MM.1S (cell line): Measurements from ENCODE around the gene APLNR.

ENCODE experiments used
- DNase-seq: peaks from one replicate; pipeline ENCODE4 v3.0.0-alpha.2; 2015
- H2AFZ ChIP-seq: fragments of 300-600 bp; sonication (generic); 2 replicates; pipeline ENCODE4 v1.6.0; 2016; ENCODE audit warnings: antibody characterized with exemption, low read length
- H3F3A ChIP-seq: fragments of 300-600 bp; sonication (generic); 2 replicates; pipeline ENCODE4 v1.6.1; 2016; ENCODE audit warnings: mild to moderate bottlenecking, antibody characterized with exemption, low read length, moderate library complexity, mixed read lengths; ENCODE audit not compliant: insufficient read depth
- H3K27ac ChIP-seq: fragments of 300-600 bp; sonication (generic); 2 replicates; pipeline ENCODE4 v1.5.1; 2016; ENCODE audit warnings: mild to moderate bottlenecking, low read length
- H3K27me3 ChIP-seq: fragments of 300-600 bp; sonication (generic); replicated peaks from 2 replicates; pipeline ENCODE4 v1.6.0; 2016; ENCODE audit warnings: low read length; ENCODE audit not compliant: insufficient read depth
- H3K36me3 ChIP-seq: fragments of 300-600 bp; sonication (generic); replicated peaks from 2 replicates; pipeline ENCODE4 v1.6.1; 2016; ENCODE audit warnings: mild to moderate bottlenecking, low read length, mixed read lengths; ENCODE audit not compliant: insufficient read depth
- H3K4me1 ChIP-seq: fragments of 300-600 bp; sonication (generic); 2 replicates; pipeline ENCODE4 v1.6.1; 2016; ENCODE audit warnings: low read length, mixed read lengths
- H3K4me2 ChIP-seq: fragments of 300-600 bp; sonication (generic); 2 replicates; pipeline ENCODE4 v1.6.0; 2016; ENCODE audit warnings: low read depth, low read length
- H3K4me3 ChIP-seq: fragments of 300-600 bp; sonication (generic); 2 replicates; pipeline ENCODE4 v1.5.1; 2016; ENCODE audit warnings: low read length, mixed read lengths
- H3K79me2 ChIP-seq: fragments of 300-600 bp; sonication (generic); 2 replicates; pipeline ENCODE4 v1.6.1; 2016; ENCODE audit warnings: mixed run types, low read length, mixed read lengths
- H3K9ac ChIP-seq: fragments of 300-600 bp; sonication (generic); 2 replicates; pipeline ENCODE4 v1.6.1; 2016; ENCODE audit warnings: low read length, mixed read lengths
- H3K9me2 ChIP-seq: fragments of 300-600 bp; sonication (generic); replicated peaks from 2 replicates; pipeline ENCODE4 v1.6.1; 2016; ENCODE audit warnings: mild to moderate bottlenecking, low read length, mixed read lengths; ENCODE audit not compliant: insufficient read depth
- H3K9me3 ChIP-seq: fragments of 300-600 bp; sonication (generic); replicated peaks from 2 replicates; pipeline ENCODE4 v1.6.1; 2016; ENCODE audit warnings: mild to moderate bottlenecking, low read length, mixed read lengths; ENCODE audit not compliant: insufficient read depth
- H4K20me1 ChIP-seq: fragments of 300-600 bp; sonication (generic); 2 replicates; pipeline ENCODE4 v1.6.1; 2016; ENCODE audit warnings: mild to moderate bottlenecking, low read length, moderate library complexity, mixed read lengths; ENCODE audit not compliant: insufficient read depth
- EZH2 ChIP-seq: fragments of 300-600 bp; sonication (generic); optimal IDR thresholded peaks from 2 replicates; pipeline ENCODE3; 2017; ENCODE audit warnings: low read depth, mild to moderate bottlenecking, antibody characterized with exemption, low read length, mixed read lengths
- EZH2phosphoT487 ChIP-seq: fragments of 300-600 bp; sonication (generic); IDR thresholded peaks from 2 replicates; pipeline ENCODE4 v1.6.1; 2018; ENCODE audit warnings: antibody characterized with exemption, low read length
- TF ChIP-seq, protein P1 (sequence below): fragments of 300-600 bp; sonication (generic); IDR thresholded peaks from 2 replicates; pipeline ENCODE4 v1.5.1; 2016; ENCODE audit warnings: antibody characterized with exemption, low read length, mixed read lengths

The APLNR gene

DNA sequence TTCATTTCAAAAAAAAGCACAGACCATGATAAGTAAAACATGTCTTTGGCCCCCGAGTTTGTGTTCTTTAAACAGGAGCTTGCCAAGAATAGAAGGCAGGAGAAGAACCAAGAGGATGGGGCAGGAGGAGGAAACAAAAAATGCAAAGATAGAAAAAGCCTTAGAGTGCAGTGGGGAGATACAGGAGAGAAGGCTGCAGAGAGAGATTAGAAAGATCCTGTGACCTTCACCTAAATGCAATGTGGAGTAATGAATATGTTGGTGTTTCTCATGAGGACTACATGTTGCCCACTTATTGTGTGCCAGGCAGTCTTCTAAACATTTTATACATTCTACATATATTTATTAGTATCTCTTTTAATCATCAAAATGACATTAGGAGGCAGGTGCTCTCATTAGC is 2.3 kb upstream of the APLNR start:
- no peaks in the 10 kb centered on the region for H3K36me3 ChIP-seq
- H3K79me2 ChIP-seq, result no peaks in the 10 kb centered on the region
- DNase-seq, result no peak
- no peak overlapping the region for H2AFZ ChIP-seq
- no peak overlapping the region for H3K4me3 ChIP-seq
- H3K27ac ChIP-seq, result no peak overlapping the region
- TF ChIP-seq EZH2, result no peak
- no peaks in the 10 kb centered on the region for H3K9me2 ChIP-seq
- no peaks in the 10 kb centered on the region for H3K9me3 ChIP-seq
- no peak overlapping the region for H3K9ac ChIP-seq
- no peak overlapping the region for H3K4me2 ChIP-seq
- no peaks in the 10 kb centered on the region for H3F3A ChIP-seq
- no peaks in the 10 kb centered on the region for H3K4me1 ChIP-seq
- H4K20me1 ChIP-seq, result no peaks in the 10 kb centered on the region
- H3K27me3 ChIP-seq, result no peaks in the 10 kb centered on the region

DNA sequence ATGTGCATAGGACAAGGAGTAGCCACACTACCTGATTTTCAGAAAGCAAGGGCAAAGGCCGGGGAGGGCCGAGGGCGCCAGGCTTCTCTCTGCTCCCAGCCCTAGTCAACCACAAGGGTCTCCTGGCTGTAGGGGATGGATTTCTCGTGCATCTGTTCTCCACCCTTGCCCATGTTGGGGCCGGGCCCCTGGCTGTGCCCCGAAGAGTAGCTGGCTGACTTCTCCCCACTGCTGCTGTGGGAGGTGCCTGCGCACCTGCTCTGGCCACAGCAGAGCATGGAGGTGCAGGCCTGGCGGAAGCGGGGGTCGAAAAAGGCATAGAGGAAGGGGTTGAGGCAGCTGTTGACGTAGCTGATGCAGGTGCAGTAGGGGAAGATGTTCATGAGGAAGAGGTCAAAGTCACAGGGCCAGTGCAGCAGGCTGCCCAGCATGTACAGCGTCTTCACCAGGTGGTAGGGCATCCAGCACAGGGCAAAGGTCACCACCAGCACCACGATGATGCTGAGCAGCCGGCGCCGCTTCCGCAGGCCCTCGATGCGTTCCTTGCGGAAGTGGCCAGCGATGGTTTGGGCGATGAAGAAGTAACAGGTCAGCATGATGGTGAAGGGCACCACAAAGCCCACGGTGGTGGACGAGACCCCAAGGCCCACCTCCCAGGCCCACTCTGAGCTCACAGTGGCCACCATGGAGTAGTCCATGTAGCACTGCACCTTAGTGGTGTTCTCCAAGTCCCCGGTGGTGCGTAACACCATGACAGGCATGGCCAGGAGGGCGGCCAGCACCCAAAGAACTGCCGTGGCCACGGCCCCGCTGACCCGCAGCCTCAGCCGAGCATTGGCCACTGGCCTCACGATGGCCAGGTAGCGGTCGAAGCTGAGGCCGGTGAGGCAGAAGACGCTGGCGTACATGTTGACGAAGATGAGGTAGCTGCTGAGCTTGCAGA is 1.0 kb downstream of the APLNR start:
- H3K9me2 ChIP-seq, result no peaks in the 10 kb centered on the region
- no peaks in the 10 kb centered on the region for H3K27me3 ChIP-seq
- no peak for TF ChIP-seq EZH2phosphoT487
- TF ChIP-seq EZH2, result no peak
- TF ChIP-seq, protein P1, sequence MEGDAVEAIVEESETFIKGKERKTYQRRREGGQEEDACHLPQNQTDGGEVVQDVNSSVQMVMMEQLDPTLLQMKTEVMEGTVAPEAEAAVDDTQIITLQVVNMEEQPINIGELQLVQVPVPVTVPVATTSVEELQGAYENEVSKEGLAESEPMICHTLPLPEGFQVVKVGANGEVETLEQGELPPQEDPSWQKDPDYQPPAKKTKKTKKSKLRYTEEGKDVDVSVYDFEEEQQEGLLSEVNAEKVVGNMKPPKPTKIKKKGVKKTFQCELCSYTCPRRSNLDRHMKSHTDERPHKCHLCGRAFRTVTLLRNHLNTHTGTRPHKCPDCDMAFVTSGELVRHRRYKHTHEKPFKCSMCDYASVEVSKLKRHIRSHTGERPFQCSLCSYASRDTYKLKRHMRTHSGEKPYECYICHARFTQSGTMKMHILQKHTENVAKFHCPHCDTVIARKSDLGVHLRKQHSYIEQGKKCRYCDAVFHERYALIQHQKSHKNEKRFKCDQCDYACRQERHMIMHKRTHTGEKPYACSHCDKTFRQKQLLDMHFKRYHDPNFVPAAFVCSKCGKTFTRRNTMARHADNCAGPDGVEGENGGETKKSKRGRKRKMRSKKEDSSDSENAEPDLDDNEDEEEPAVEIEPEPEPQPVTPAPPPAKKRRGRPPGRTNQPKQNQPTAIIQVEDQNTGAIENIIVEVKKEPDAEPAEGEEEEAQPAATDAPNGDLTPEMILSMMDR, result no peak
- no peak overlapping the region for H3K9ac ChIP-seq
- no peak overlapping the region for H2AFZ ChIP-seq
- no peak overlapping the region for H3K4me2 ChIP-seq
- no peaks in the 10 kb centered on the region for H3K79me2 ChIP-seq
- no peaks in the 10 kb centered on the region for H3K36me3 ChIP-seq
- H3K27ac ChIP-seq, result no peak overlapping the region
- H3K4me3 ChIP-seq, result no peak overlapping the region
- DNase-seq, result no peak
- H3K4me1 ChIP-seq, result no peaks in the 10 kb centered on the region
- H4K20me1 ChIP-seq, result no peaks in the 10 kb centered on the region
- H3K9me3 ChIP-seq, result no peaks in the 10 kb centered on the region
- no peaks in the 10 kb centered on the region for H3F3A ChIP-seq

DNA sequence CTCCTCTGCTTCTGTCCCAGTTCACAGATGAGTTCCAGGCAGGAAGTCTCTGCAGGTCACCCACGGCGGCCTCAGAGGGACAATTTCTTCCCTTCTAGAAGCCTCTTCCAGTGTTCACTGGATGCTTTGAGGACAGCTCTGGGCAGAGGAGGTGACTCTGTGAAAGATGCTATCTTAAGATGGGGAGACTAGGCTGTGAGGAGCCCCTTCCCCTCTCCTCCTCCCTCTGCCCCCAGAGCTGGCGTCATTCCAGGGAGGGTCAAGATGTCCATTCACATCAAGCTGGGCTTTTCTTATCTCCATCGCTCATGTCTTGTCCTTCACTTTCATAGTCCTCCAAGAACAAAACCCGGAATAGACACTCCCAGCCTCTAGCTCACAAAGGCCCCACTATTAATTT is 3.3 kb downstream of the APLNR start:
- H3K4me1 ChIP-seq, result no peaks in the 10 kb centered on the region
- no peak overlapping the region for H2AFZ ChIP-seq
- H3K4me2 ChIP-seq, result no peak overlapping the region
- H3K27ac ChIP-seq, result no peak overlapping the region
- H3K9ac ChIP-seq, result no peak overlapping the region
- DNase-seq, result no peak
- H3K27me3 ChIP-seq, result no peaks in the 10 kb centered on the region
- no peaks in the 10 kb centered on the region for H3K79me2 ChIP-seq
- H3K36me3 ChIP-seq, result no peaks in the 10 kb centered on the region
- H3F3A ChIP-seq, result no peaks in the 10 kb centered on the region
- H4K20me1 ChIP-seq, result no peaks in the 10 kb centered on the region
- no peaks in the 10 kb centered on the region for H3K9me2 ChIP-seq
- no peaks in the 10 kb centered on the region for H3K9me3 ChIP-seq
- no peak overlapping the region for H3K4me3 ChIP-seq
- TF ChIP-seq, protein P1, result no peak
- no peak for TF ChIP-seq EZH2phosphoT487
